ENCODE data around the gene GATAD2A. TPM values are rescaled to one million over a fixed set of nuclear protein-coding genes. Genes with fewer than 3 reads are reported as not detected.
"Not testable (repeated sequence)": the region's sequence is repeated elsewhere in the genome, so short reads cannot be mapped to it uniquely, and the experiment has no call there.

GATAD2A gene
- total RNA-seq, 4 donors from 2014 or later, result 67.8 to 99.9 (median 79.8) TPM

GRCh38 chr19:19448238-19448544 lies 42.7 kb downstream of the GATAD2A start:
- Histone ChIP-seq H3K27ac (no peak overlapping the region), H3K36me3 (no peaks in the 10 kb centered on the region), H3K4me3 (no peak overlapping the region), H3K27me3 (no peaks in the 10 kb centered on the region), H3K4me1 (peaks cover 0 to 51% (median 15%) of the 10 kb centered on the region in 4 donors), H3K9me3 (no peaks in the 10 kb centered on the region)
- DNase-seq, result no peak
- no peak for TF ChIP-seq POLR2A (IDR thresholded peaks at IDR 0.05)
- no peak for TF ChIP-seq CTCF (IDR thresholded peaks at IDR 0.05)

- no peaks in the 10 kb centered on the region for H3K27me3 ChIP-seq
- no peaks in the 10 kb centered on the region for H3K36me3 ChIP-seq
- no peaks in the 10 kb centered on the region for H3K9me3 ChIP-seq
- no peak overlapping the region for H3K4me3 ChIP-seq
- H3K4me1 ChIP-seq, result peaks cover 0 to 41% (median 3%) of the 10 kb centered on the region in 4 donors
- no peak for DNase-seq
- peak overlapping the region in 3 of 4 donors; percentile 3 to 84 (median 38) for H3K27ac ChIP-seq
- no peak for TF ChIP-seq CTCF (IDR thresholded peaks at IDR 0.05)
- no peak for TF ChIP-seq POLR2A (IDR thresholded peaks at IDR 0.05)
Observed at GRCh38 chr19:19451429-19452242, 46.2 kb downstream of the GATAD2A start.

GRCh38 chr19:19452243-19453124 lies 47.0 kb downstream of the GATAD2A start:
- DNase-seq, result no peak
- Histone ChIP-seq H3K27ac (peak overlapping the region in 3 of 4 donors; percentile 7 to 84 (median 38)), H3K27me3 (no peaks in the 10 kb centered on the region), H3K9me3 (no peaks in the 10 kb centered on the region), H3K4me1 (peaks cover 0 to 32% (median 2%) of the 10 kb centered on the region in 4 donors), H3K36me3 (no peaks in the 10 kb centered on the region), H3K4me3 (peak overlapping the region in 1 of 4 donors; percentile 27)
- no peak for TF ChIP-seq POLR2A (IDR thresholded peaks at IDR 0.05)
- TF ChIP-seq CTCF (IDR thresholded peaks at IDR 0.05), result no peak

- Histone ChIP-seq H3K27ac (peak overlapping the region in 2 of 4 donors; percentile 7 to 84), H3K9me3 (no peaks in the 10 kb centered on the region), H3K27me3 (no peaks in the 10 kb centered on the region), H3K4me1 (peaks cover 3 to 33% (median 4%) of the 10 kb centered on the region in 4 donors), H3K36me3 (no peaks in the 10 kb centered on the region), H3K4me3 (peak overlapping the region in 1 of 4 donors; percentile 27)
- no peak for DNase-seq
- no peak for TF ChIP-seq CTCF (IDR thresholded peaks at IDR 0.05)
- TF ChIP-seq POLR2A (IDR thresholded peaks at IDR 0.05), result no peak
Observed at GRCh38 chr19:19453125-19453454, 47.6 kb downstream of the GATAD2A start.

GRCh38 chr19:19455166-19455919 lies 49.9 kb downstream of the GATAD2A start:
- not testable (repeated sequence) for H3K27me3 ChIP-seq, H3K27ac ChIP-seq, H3K4me3 ChIP-seq, H3K36me3 ChIP-seq, H3K9me3 ChIP-seq
- DNase-seq, result peak in 1 of 3 donors; percentile 16
- H3K4me1 ChIP-seq, result peaks cover 3 to 54% (median 21%) of the 10 kb centered on the region in 4 donors

Data from Peyer's patch (tissue), 4 donors.